MM.1S (cell line): Measurements from ENCODE around the gene SPACA7.

ENCODE experiments used
- DNase-seq: peaks from one replicate; pipeline ENCODE4 v3.0.0-alpha.2; 2015
- H2AFZ ChIP-seq: fragments of 300-600 bp; sonication (generic); 2 replicates; pipeline ENCODE4 v1.6.0; 2016; ENCODE audit warnings: antibody characterized with exemption, low read length
- H3F3A ChIP-seq: fragments of 300-600 bp; sonication (generic); 2 replicates; pipeline ENCODE4 v1.6.1; 2016; ENCODE audit warnings: mild to moderate bottlenecking, antibody characterized with exemption, low read length, moderate library complexity, mixed read lengths; ENCODE audit not compliant: insufficient read depth
- H3K27ac ChIP-seq: fragments of 300-600 bp; sonication (generic); 2 replicates; pipeline ENCODE4 v1.5.1; 2016; ENCODE audit warnings: mild to moderate bottlenecking, low read length
- H3K27me3 ChIP-seq: fragments of 300-600 bp; sonication (generic); replicated peaks from 2 replicates; pipeline ENCODE4 v1.6.0; 2016; ENCODE audit warnings: low read length; ENCODE audit not compliant: insufficient read depth
- H3K36me3 ChIP-seq: fragments of 300-600 bp; sonication (generic); replicated peaks from 2 replicates; pipeline ENCODE4 v1.6.1; 2016; ENCODE audit warnings: mild to moderate bottlenecking, low read length, mixed read lengths; ENCODE audit not compliant: insufficient read depth
- H3K4me1 ChIP-seq: fragments of 300-600 bp; sonication (generic); 2 replicates; pipeline ENCODE4 v1.6.1; 2016; ENCODE audit warnings: low read length, mixed read lengths
- H3K4me2 ChIP-seq: fragments of 300-600 bp; sonication (generic); 2 replicates; pipeline ENCODE4 v1.6.0; 2016; ENCODE audit warnings: low read depth, low read length
- H3K4me3 ChIP-seq: fragments of 300-600 bp; sonication (generic); 2 replicates; pipeline ENCODE4 v1.5.1; 2016; ENCODE audit warnings: low read length, mixed read lengths
- H3K79me2 ChIP-seq: fragments of 300-600 bp; sonication (generic); 2 replicates; pipeline ENCODE4 v1.6.1; 2016; ENCODE audit warnings: mixed run types, low read length, mixed read lengths
- H3K9ac ChIP-seq: fragments of 300-600 bp; sonication (generic); 2 replicates; pipeline ENCODE4 v1.6.1; 2016; ENCODE audit warnings: low read length, mixed read lengths
- H3K9me2 ChIP-seq: fragments of 300-600 bp; sonication (generic); replicated peaks from 2 replicates; pipeline ENCODE4 v1.6.1; 2016; ENCODE audit warnings: mild to moderate bottlenecking, low read length, mixed read lengths; ENCODE audit not compliant: insufficient read depth
- H3K9me3 ChIP-seq: fragments of 300-600 bp; sonication (generic); replicated peaks from 2 replicates; pipeline ENCODE4 v1.6.1; 2016; ENCODE audit warnings: mild to moderate bottlenecking, low read length, mixed read lengths; ENCODE audit not compliant: insufficient read depth
- H4K20me1 ChIP-seq: fragments of 300-600 bp; sonication (generic); 2 replicates; pipeline ENCODE4 v1.6.1; 2016; ENCODE audit warnings: mild to moderate bottlenecking, low read length, moderate library complexity, mixed read lengths; ENCODE audit not compliant: insufficient read depth
- CTCF ChIP-seq: fragments of 300-600 bp; sonication (generic); IDR thresholded peaks from 2 replicates; pipeline ENCODE4 v1.5.1; 2016; ENCODE audit warnings: antibody characterized with exemption, low read length, mixed read lengths
- EZH2 ChIP-seq: fragments of 300-600 bp; sonication (generic); optimal IDR thresholded peaks from 2 replicates; pipeline ENCODE3; 2017; ENCODE audit warnings: low read depth, mild to moderate bottlenecking, antibody characterized with exemption, low read length, mixed read lengths
- EZH2phosphoT487 ChIP-seq: fragments of 300-600 bp; sonication (generic); IDR thresholded peaks from 2 replicates; pipeline ENCODE4 v1.6.1; 2018; ENCODE audit warnings: antibody characterized with exemption, low read length

Gene SPACA7

GRCh38 chr13:112441226-112441625 lies 65.1 kb downstream of the SPACA7 start:
- no peak for TF ChIP-seq CTCF
- no peak for TF ChIP-seq EZH2phosphoT487
- no peak for TF ChIP-seq EZH2
- H3F3A ChIP-seq, result no peaks in the 10 kb centered on the region
- no peaks in the 10 kb centered on the region for H3K9me2 ChIP-seq
- no peaks in the 10 kb centered on the region for H4K20me1 ChIP-seq
- H3K27ac ChIP-seq, result no peak overlapping the region
- no peak for DNase-seq
- H3K27me3 ChIP-seq, result peaks cover 26% of the 10 kb centered on the region
- 0 out of 2 replicates have a peak, but pooled peaks cover 6% of the 10 kb centered on the region for H3K4me1 ChIP-seq
- H3K4me2 ChIP-seq, result no peak overlapping the region
- no peaks in the 10 kb centered on the region for H3K79me2 ChIP-seq
- H3K36me3 ChIP-seq, result no peaks in the 10 kb centered on the region
- H2AFZ ChIP-seq, result no peak overlapping the region
- H3K9ac ChIP-seq, result no peak overlapping the region
- H3K4me3 ChIP-seq, result no peak overlapping the region
- no peaks in the 10 kb centered on the region for H3K9me3 ChIP-seq

- H4K20me1 ChIP-seq, result no peaks in the 10 kb centered on the region
- H3K27me3 ChIP-seq, result peaks cover 32% of the 10 kb centered on the region
- H3K79me2 ChIP-seq, result no peaks in the 10 kb centered on the region
- H3K9me3 ChIP-seq, result no peaks in the 10 kb centered on the region
- no peak overlapping the region for H3K9ac ChIP-seq
- H3K4me3 ChIP-seq, result no peak overlapping the region
- no peak overlapping the region for H3K27ac ChIP-seq
- H3K4me1 ChIP-seq, result 0 out of 2 replicates have a peak, but pooled peaks cover 6% of the 10 kb centered on the region
- H3F3A ChIP-seq, result no peaks in the 10 kb centered on the region
- DNase-seq, result no peak
- H2AFZ ChIP-seq, result no peak overlapping the region
- no peaks in the 10 kb centered on the region for H3K36me3 ChIP-seq
- no peaks in the 10 kb centered on the region for H3K9me2 ChIP-seq
- TF ChIP-seq CTCF, result no peak
- no peak for TF ChIP-seq EZH2
- no peak for TF ChIP-seq EZH2phosphoT487
- H3K4me2 ChIP-seq, result no peak overlapping the region
These were observed 65.7 kb downstream of the SPACA7 start for GRCh38 chr13:112441779-112442310.

- Histone ChIP-seq H3K36me3 (no peaks in the 10 kb centered on the region), H3K9me3 (no peaks in the 10 kb centered on the region), H3K9ac (no peak overlapping the region), H3K79me2 (no peaks in the 10 kb centered on the region), H3K4me3 (no peak overlapping the region), H3K27ac (no peak overlapping the region), H2AFZ (no peak overlapping the region), H3K4me2 (no peak overlapping the region), H3K27me3 (peaks cover 37% of the 10 kb centered on the region), H4K20me1 (no peaks in the 10 kb centered on the region), H3F3A (no peaks in the 10 kb centered on the region), H3K9me2 (no peaks in the 10 kb centered on the region), H3K4me1 (0 out of 2 replicates have a peak, but pooled peaks cover 6% of the 10 kb centered on the region)
- no peak for TF ChIP-seq EZH2
- TF ChIP-seq CTCF, result no peak
- no peak for DNase-seq
These were observed 66.4 kb downstream of the SPACA7 start for GRCh38 chr13:112442483-112443090.
